HFF-Myc (cell line): ENCODE data around the gene CHRNA10.

ENCODE experiments used
- DNase-seq: peaks from one replicate; pipeline ENCODE4 v3.0.0-alpha.2; 2011; ENCODE audit warnings: low read depth; ENCODE audit errors: extremely low read depth
- H3K4me3 ChIP-seq: replicated peaks from 2 replicates; pipeline ENCODE4 v1.5.1; 2011; ENCODE audit warnings: low read depth, mild to moderate bottlenecking, control low read depth, low read length
- CTCF ChIP-seq: IDR thresholded peaks from 2 replicates; pipeline ENCODE4 v1.5.1; 2012; ENCODE audit warnings: mild to moderate bottlenecking, low read depth, low read length, control low read depth; ENCODE audit errors: missing control alignments

Gene CHRNA10

DNA sequence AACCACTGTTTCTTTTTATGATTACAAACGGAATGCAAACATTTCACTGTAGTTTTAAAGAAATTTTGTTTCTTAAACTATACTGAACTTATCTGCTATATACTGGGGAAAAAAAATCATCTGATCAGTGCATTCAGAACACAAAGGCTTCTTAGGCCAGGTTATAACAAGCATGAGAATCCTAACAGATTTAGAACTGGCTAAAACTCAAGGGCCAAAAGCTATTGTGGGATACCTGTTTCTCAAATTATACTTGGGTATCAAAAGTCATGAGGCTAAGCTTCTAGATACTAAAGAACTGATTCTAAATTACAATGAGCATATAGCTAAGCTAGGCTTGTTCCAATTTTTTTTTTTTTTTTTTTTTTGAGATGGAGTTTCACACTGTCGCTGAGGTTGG lies 29.7 kb upstream of the CHRNA10 start:
- no peak overlapping the region for H3K4me3 ChIP-seq
- DNase-seq, result no peak
- TF ChIP-seq CTCF, result no peak

DNA sequence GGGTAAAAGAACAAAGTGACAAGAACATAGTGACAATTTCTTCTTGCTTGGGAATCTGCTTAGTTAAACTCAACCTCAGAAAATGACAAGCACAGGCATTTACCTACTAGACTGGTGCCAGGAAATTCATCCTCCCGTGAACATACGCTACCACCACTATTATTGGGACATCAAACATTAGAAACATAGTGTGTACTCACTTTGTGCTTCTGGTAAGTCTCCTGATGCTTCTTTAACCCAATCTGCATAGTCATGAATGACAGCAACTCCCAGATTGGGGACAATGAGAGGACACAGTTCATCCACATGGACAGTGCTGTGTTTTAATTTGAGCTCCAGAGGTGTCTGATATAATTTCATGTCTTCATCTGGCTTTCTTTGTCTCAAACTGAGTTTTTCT lies 29.2 kb upstream of the CHRNA10 start:
- no peak for DNase-seq
- no peak for TF ChIP-seq CTCF
- H3K4me3 ChIP-seq, result no peak overlapping the region

DNA sequence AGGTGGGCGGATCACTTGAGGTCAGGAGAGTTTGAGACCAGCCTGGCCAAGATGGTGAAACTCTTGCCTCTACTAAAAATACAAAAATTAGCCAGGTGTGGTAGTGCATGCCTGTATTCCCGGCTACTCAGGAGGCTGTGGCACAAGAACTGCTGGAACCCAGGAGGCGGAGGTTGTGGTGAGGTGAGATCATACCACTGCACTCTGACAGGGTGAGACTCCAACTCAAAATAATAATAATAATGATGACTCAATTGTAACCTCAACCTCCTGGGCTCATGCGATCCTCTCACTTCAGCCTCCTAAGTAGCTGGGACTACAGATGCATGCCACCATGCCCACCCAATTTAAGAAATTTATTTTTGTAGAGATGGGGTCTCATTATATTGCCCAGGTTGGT lies 15.6 kb upstream of the CHRNA10 start:
- TF ChIP-seq CTCF, result no peak
- no peak for DNase-seq
- no peak overlapping the region for H3K4me3 ChIP-seq

GRCh38 chr11:3685923-3686322 lies 14.7 kb upstream of the CHRNA10 start:
- no peak for DNase-seq
- no peak for TF ChIP-seq CTCF
- H3K4me3 ChIP-seq, result no peak overlapping the region

- no peak overlapping the region for H3K4me3 ChIP-seq
- TF ChIP-seq CTCF, result no peak
- no peak for DNase-seq
Observed at GRCh38 chr11:3684819-3685172, 13.6 kb upstream of the CHRNA10 start.

DNA sequence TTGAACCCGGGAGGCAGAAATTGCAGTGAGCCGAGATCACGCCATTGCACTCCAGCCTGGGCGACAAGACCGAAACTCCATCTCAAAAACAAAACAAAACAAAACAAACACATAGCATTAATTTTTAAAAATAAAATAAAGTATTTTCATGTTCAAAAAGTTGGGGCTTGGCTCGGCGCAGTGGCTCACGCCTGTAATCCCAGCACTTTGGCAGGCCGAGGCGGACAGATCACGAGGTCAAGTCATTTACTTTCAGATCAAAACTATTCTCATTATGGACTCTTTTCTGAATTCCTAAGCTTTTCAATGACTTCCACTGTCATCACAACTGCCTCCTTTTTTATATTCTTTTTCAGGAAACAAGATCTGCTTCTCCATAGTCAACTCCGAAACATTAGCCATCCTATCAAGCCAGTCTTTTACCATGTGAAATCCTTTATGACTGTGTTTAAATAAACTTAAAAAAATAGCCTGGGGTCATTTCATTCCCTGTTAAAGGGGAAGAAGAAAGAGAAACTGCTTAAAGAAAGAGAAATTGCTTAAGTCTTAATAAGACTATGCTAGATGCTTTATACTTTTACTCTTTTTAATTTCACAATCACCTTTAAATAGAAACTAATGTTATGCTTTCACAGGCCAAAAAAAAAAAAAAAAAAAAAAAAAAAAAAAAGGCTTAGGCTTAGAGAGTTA lies 13.1 kb upstream of the CHRNA10 start:
- no peak for DNase-seq
- H3K4me3 ChIP-seq, result no peak overlapping the region
- no peak for TF ChIP-seq CTCF

DNA sequence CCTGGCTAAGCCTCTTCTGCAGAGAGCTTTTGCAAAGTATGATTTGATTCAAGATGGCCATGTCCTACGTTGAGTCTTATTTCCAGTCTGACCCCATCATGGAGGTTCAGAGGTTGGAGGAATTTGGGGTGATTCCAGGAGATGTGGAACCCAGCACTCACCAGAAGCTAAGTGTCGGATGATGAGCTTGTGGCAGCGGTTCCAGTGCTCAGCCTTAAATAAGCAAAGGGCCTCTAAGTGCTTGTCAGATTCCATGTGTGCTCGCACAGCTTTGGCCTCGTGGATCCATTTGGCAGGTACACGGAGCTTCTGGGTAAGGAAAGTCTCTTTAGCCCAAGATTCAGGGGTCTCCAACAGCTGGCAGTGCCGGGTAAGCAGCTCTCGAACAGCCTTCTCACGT lies 11.9 kb upstream of the CHRNA10 start:
- DNase-seq, result no peak
- TF ChIP-seq CTCF, result no peak
- no peak overlapping the region for H3K4me3 ChIP-seq
